GM18858 (cell line): ENCODE measurements around the gene RND3.

Experiments used
- ATAC-seq: cut with Tn5 transposase; IDR thresholded peaks from one replicate; pipeline ENCODE4 v1.9.1; 2021; ENCODE audit not compliant: unreplicated experiment

The RND3 gene

DNA sequence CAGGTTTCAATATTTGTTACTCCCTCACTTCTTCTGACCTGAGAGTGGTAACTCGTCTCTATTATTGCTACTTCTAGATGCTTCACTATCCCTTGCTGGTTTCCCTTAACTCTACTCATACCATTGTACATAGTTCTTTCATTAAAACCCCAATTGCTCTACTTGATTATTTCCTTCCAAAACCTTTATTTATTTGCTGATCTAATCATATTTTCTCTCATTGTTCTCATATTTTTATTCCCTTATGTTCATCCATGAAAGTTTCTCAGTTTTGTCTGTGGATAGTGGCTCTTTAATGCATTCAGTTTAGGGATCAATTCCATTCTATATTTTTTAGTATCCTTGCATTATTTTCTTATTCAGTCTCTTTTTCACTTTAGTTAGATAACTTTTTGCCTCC is 42.1 kb downstream of the RND3 start:
- ATAC-seq = no peak

DNA sequence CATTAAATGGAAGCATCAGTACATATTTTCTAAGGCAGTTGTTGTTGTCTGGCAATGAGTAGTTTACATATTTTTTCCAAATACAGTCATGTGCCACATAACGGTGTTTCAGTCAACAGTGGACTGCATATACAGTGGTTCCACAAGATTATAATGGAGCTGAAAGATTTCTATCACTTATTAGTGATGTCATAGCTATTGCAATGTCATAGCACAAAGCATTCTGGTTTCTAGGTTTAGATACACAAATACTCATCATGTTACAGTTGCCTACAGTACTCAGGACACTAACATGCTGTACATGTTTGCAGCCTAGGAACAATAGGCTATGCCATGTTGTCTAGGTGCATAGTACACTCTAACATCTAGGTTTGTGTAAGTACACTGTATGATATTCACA is 45.0 kb downstream of the RND3 start:
- ATAC-seq = no peak

DNA sequence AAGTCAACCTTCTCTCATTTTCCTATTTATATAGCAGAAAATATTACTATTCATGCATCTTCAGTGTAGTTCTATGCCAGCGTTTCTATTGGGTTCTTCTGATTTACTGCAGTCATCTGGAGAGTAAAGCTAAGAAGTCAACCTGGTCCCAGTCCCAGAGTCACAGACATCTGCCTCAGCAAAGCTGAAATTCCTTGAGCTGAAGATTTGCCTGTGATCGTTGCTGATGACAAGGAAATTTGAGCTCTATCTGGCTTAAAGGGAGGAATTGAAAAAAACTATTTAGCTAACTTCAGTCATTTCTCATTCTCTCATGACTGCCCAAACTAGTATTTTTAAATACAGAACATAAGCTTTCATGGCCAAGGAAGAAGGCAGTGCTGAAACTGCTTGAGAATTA is 45.7 kb downstream of the RND3 start:
- ATAC-seq = no peak

DNA sequence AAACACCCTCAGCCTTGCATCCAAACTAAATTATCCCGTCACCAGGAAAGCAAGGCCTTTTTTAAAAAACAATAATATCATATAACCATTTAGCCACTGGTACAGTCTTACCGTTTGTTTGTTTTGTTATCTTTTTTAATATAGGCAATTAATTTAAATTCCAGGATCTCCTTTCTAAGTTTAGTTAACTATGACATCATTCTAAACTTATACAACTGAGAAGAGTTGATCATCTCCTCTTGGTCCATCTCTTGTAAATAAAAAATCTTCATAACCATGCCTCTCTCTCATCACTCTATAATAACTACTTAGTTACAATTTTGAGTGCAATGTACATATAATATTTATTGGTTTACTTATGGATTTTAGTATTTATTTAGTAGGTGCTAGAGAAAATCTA is 46.2 kb downstream of the RND3 start:
- ATAC-seq = no peak

DNA sequence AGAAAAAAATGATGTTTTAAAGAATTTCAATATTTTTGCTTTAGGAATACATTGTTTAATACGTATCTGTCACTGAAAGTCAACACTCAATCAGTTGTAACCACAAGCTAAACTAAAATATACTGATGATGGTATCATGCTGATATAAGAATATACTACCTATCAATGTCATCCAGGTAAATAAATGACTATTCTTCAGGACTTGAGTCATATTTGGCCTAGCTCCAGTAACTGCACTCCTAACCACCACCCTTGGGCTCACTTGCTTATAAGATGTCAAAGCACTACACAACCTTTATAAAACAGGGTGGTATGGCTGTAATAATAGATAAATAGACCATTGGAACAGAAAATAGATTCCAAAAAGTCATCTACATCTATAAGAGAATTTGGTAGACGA is 48.8 kb downstream of the RND3 start:
- no peak for ATAC-seq

DNA sequence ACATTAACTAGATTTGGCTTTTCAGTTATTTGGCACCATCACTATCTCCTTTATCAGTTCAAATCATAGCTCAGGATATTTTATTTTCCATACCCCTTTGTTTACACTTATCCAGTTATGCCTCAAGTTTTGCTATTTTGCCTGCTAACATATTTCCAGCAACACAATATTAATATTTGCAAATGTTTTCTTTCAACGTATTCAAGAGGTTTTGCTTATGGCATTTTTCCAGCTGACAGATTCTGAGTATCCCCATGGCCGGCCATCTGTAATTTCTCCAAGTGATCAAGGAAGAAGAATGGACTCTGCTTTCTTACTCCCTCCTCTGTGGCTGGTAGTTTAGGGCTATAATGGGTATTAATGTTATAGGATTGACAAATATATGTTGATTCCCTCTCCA is 49.4 kb downstream of the RND3 start:
- no peak for ATAC-seq

DNA sequence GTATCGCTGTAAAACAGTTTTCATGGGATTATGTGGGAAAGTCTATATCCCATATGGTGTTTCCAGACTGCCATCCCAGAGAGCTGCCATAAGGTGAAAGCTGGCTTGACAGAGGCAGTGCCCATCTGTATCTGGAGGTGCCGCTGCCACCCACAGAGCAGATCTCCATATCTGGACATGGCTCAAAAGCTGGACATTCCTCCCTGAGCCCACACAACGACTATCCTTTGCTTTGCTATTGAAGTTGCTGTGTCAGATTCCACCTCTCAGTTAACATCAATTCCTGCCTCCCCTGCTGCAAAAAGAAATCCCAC is 55.2 kb downstream of the RND3 start:
- ATAC-seq = no peak

DNA sequence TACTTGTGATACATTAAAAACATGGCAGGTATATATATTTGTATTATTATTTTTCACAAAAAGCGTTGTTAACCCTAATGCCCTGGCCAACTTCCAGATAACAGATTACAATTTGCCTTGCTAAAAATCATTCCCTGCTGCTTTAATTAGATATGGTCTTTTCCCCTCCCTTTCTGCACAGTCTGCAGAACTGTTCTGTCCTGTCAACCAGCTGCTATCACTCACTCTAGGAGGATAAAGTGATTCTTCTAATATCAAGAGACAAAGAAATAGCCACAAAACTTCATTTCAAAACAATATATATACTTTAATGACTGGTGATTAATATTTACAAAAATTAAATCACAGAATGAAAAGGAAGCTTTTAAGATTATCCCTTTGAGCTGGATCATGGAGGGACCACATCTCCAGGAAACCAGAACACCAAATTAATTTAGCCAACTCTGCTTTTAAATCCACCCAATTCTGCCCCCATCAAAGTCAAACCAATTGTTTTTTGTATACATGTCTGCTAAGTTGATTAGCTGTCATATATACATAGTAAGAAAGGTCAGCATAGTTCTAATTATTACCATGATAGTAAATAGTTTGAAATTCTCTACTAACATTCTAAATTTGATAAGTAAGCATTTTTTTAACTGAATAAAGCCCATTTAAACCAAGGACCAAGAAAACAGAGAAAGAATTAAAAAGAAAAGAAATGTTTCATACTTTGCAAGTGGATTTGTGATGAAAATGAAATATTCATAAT is 55.7 kb downstream of the RND3 start:
- no peak for ATAC-seq

DNA sequence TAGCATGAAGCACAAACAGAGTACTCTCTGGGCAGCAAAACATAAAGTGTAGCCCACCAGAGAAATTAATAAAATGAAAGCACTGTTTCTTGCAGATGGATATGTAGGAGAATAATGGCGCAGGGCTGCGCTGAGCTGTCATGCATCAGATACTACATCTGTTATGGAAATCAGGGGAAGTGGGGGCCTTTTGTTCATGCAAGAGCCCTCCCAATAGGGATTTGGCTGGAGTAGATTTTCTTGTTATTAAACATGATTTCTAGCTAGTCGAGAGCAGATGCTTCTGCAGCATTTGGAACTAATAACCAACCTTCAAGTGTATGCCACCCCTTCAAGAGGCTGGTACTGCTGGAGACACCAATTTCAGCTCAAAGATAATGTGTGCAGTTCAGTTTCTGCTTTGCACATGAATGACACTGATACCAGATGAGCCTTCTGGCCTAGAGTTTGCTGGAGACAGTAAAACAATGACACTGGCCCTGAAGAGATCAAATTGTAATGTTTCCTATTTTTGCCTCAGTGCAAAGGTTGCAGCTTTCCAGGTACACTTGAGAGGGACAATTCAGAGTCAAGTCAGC is 58.0 kb downstream of the RND3 start:
- no peak for ATAC-seq

DNA sequence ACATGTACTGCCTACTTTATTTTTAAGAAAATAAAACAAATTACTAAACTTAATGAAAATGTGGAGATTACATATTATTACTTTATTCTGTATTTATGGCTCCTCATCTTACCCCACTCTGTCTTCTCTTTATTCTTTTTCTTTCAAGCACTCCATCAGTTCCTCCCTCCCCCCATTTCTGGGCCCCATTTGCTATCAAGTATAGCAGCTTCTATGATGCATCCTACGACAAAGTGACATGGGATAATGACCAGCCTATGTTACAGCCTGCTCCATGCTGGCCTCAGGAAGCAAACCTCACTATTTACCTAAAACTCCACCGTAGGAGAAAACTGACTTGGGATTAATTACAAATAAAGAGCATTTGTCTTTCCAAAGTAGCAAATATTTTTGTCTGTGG is 58.8 kb downstream of the RND3 start:
- ATAC-seq = no peak

DNA sequence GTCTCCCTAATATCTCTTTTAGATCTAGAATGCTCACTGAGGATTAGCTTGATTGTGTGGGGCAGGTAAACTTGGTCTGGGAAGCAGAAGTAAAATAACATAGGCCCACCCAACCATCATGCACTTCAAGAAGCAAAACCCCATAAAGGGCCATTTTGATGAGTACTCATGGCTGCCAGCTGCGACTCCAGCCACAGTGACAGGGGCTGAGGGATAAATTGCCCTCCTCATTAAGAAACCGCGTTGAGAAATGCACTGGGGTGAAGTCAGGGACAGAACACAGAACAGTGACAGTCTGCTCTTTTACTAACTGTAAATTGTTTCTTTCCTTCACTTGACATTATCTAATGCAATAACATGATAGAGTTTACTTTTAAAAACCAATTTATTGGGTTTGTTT is 60.2 kb downstream of the RND3 start:
- ATAC-seq = no peak

DNA sequence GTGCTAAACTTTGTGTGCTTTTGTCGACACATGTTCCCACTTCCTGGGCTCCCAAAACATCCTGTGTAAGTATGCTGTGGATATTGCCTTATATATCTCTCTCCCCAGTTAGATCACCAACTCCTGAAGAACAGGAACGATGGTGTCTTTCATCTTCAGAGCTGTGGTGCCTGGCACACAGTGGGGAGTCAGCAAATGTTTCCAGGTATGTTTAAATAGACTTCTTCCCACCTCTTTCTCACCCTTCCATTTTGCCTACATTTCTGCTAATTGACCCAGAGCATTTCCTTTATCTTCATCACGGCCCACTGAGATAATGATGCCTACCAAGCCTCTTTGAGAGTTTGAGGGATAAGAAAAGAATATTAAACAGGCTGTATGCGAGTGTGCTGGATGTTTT is 60.7 kb downstream of the RND3 start:
- ATAC-seq = no peak

DNA sequence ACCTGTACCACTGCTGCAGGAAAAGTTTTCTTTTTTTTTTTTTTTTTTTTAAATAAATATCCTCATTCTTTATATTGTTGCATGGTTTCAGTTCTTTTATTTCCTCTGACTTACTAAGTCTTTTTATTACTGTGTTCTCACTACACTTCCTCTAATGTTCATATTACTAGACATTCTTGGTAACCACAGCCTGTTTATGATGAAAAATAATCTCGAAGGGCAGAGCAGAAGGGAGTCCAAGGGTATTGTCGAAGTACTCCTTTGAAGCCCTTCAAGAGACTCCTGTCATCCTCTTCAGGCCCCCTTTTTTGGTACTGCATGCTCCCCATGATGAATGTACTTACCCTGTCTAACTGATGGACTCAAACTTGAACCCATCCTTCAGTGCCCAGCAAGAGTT is 61.2 kb downstream of the RND3 start:
- no peak for ATAC-seq

DNA sequence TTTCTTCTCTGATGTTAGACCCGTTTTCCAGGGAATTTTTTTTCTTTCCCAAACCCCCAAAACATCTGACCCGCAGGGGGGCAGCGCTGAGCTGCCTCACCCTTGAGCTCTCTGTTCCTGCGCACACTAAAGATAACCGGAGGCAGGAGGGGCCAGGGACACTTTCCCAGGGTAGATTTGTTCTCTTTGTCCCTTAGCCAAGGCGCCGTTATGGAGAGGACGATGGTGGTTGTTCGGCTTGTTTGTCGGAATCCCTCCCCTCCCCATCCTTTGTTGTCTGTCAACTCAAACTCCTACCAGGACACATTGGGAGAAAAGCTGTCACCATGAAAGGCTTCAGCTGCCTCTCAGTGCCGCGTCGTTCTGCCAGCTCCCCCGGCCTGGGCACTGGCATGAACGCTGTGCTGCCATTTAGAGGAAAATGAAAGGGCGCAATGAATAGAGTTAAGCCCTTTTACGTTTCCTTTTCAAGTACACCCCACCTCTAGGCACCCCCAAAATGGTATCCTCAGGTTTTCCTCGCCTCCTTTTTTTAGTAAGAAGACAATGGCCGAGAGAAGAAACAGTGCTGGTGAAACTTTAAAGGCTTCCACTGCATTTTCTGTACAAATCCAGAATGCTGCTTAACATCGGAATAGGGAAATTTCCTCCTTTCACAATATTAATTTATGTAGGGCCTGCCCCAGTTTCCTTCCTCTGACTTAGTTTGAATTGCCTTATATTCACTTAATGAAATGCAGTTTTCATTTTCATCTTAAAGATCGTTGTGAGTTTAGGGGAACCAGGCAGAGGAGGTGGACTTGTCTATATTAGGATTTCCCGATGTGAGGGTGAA is 62.1 kb downstream of the RND3 start:
- ATAC-seq = no peak

DNA sequence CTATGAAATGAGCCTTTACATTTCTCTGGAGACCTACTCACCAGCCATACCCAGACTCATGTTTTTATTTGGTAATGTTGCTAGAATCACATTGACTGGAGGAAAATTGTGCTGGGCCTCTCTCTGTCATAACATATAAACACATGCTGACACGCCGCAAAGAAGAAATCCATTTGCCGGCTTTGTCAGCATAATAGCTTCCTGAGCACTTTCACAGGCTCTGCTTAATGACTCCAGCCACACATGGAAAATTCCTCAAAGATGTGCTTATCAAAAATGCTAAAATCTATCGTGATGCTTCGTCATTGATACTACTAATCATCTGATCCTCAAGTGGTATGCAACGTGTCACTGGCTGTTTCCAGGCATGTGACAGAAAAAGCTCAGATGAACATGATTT is 63.1 kb downstream of the RND3 start:
- ATAC-seq = no peak

DNA sequence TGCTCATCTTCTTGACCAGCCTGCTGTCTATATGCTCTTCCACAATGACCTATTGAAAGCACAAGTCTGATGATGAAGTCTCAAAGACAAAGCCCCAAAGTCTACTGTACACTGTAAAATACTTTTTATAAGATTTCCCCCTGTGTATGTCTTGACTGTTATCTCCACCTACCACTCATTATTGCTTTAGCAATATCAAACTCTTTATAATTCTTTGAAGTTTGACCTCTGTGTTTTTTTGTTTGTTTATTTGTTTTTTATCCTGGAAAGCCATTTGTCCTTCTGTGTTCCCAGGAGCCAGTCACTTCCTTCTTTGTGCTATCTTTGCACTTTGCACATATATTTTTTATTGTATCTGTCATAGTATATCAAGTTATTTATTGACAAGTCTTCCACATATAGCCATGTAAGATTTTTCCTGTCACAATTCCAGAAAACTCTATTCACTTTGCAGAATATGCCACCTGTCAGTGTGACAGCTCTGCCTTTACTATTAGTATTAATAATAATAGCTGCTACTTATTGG is 66.3 kb downstream of the RND3 start:
- no peak for ATAC-seq

DNA sequence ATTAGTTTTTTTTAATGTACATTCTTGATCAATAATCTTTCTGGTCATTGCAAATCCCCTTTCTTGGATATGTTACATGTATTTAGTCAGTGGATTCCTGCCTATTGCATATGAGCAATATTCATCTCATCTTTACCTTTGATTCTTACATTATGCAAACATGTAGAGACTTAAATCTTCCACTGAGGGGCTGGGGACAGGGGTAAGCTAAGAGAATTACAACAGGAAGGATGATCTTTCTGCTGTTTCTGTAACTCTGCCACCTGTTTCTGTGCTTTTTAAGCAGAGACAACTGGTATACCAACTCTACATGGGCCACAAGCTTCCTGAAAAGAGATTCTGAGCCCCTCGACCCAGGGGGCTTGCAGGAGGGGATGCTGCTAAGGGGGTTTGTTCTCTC is 68.6 kb downstream of the RND3 start:
- no peak for ATAC-seq
